H1 (cell line): ENCODE data around the gene TMEM128.

Experiments
- CHD2 ChIP-seq: IDR thresholded peaks from 2 replicates; pipeline ENCODE4 v1.6.1; 2012; ENCODE audit warnings: low read length, improper control_type of control experiment
- POLR2A ChIP-seq, 2 experiments: IDR thresholded peaks; 1 replicate in 1 of 2; 2 replicates in 1 of 2; pipeline ENCODE4 v1.6.1; 2011; ENCODE audit warnings: low read depth in 2 of 2, low read length in 2 of 2, mild to moderate bottlenecking in 2 of 2; ENCODE audit errors: control extremely low read depth in 1 of 2
- POLR2AphosphoS5 ChIP-seq: IDR thresholded peaks from 2 replicates; pipeline ENCODE4 v1.6.1; 2011; ENCODE audit warnings: low read depth, low read length
- RAD21 ChIP-seq, 2 experiments: IDR thresholded peaks in 1 of 2; conservative IDR thresholded peaks in 1 of 2; 2 replicates each; pipeline ENCODE4 v1.6.1; 2011; ENCODE audit warnings: low read depth in 2 of 2, low read length in 2 of 2, improper control_type of control experiment in 1 of 2, inconsistent platforms in 1 of 2, mild to moderate bottlenecking in 1 of 2, moderate library complexity in 1 of 2
- RXRA ChIP-seq: IDR thresholded peaks from 2 replicates; pipeline ENCODE4 v1.6.1; 2011; ENCODE audit warnings: low read depth, mild to moderate bottlenecking, low read length, moderate library complexity; ENCODE audit not compliant: insufficient read depth
- SRF ChIP-seq: IDR thresholded peaks from 2 replicates; pipeline ENCODE4 v1.6.1; 2011; ENCODE audit warnings: mild to moderate bottlenecking, low read depth, low read length, moderate library complexity
- YY1 ChIP-seq: IDR thresholded peaks from 2 replicates; pipeline ENCODE4 v1.6.1; 2011; ENCODE audit warnings: low read depth, mild to moderate bottlenecking, low read length
- TF ChIP-seq, protein P1 (sequence below), 3 experiments: IDR thresholded peaks; 1 replicate in 2 of 3; 2 replicates in 1 of 3; pipeline versions ENCODE4 v1.5.1 to v1.6.1; 2011; ENCODE audit warnings: low read length in 3 of 3, mild to moderate bottlenecking in 3 of 3, inconsistent platforms in 2 of 3, low read depth in 1 of 3, moderate library complexity in 1 of 3; ENCODE audit not compliant: insufficient read depth in 1 of 3; ENCODE audit errors: control extremely low read depth in 1 of 3

DNA sequence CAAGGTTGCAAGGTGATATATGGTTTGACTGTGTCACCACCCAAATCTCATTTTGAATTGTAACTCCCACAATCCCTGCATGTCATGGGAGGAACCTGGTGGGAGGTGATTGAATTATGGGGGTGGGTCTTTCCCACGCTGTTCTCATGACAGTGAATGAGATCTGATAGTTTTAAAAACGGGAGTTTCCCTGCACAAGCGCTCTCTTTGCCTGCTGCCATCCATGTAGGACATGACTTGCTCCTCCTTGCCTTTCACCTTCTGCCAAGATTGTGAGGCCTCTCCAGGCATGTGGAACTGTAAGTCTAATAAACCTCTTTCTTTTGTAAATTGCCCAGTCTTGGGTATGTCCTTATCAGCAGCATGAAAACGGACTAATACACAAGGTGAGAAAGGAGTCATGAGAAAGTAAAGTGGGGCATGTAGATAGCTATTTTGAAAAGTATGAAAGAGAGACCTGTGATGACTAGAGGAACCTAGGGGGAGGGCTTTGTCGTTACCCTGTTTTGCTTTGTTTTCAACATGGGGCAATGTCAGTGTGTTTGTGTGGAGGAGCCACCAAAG lies 48.3 kb upstream of the TMEM128 start:
- TF ChIP-seq POLR2A (IDR thresholded peaks at IDR 0.05; ENCODE audit: control extremely low read depth in 1 of 2, low read depth in 2 of 2, low read length in 2 of 2): no peak
- TF ChIP-seq, protein P1, sequence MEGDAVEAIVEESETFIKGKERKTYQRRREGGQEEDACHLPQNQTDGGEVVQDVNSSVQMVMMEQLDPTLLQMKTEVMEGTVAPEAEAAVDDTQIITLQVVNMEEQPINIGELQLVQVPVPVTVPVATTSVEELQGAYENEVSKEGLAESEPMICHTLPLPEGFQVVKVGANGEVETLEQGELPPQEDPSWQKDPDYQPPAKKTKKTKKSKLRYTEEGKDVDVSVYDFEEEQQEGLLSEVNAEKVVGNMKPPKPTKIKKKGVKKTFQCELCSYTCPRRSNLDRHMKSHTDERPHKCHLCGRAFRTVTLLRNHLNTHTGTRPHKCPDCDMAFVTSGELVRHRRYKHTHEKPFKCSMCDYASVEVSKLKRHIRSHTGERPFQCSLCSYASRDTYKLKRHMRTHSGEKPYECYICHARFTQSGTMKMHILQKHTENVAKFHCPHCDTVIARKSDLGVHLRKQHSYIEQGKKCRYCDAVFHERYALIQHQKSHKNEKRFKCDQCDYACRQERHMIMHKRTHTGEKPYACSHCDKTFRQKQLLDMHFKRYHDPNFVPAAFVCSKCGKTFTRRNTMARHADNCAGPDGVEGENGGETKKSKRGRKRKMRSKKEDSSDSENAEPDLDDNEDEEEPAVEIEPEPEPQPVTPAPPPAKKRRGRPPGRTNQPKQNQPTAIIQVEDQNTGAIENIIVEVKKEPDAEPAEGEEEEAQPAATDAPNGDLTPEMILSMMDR (IDR thresholded peaks at IDR 0.05; ENCODE audit: control extremely low read depth in 1 of 3, insufficient read depth in 1 of 3, low read depth in 1 of 3, low read length in 3 of 3): no peak
- TF ChIP-seq POLR2AphosphoS5: no peak
- no peak for TF ChIP-seq RAD21 (IDR thresholded peaks at IDR 0.05 in 1 of 2, conservative IDR thresholded peaks at IDR 0.05 in 1 of 2; ENCODE audit: low read depth in 2 of 2, low read length in 2 of 2)
- no peak for TF ChIP-seq RXRA
- no peak for TF ChIP-seq CHD2
- TF ChIP-seq SRF: no peak
- no peak for TF ChIP-seq YY1
